DND-41 (cell line): ENCODE results near the gene OR4D9.

Experiments
- CTCF ChIP-seq: IDR thresholded peaks from 2 replicates; pipeline ENCODE4 v1.5.1; 2012; ENCODE audit warnings: borderline replicate concordance, low read length, moderate library complexity, mild to moderate bottlenecking; ENCODE audit not compliant: poor library complexity, severe bottlenecking; ENCODE audit errors: extremely low read depth
- EZH2 ChIP-seq: IDR thresholded peaks from 3 replicates; pipeline ENCODE4 v1.6.1; 2012; ENCODE audit warnings: borderline replicate concordance, low read depth, mild to moderate bottlenecking, moderate library complexity, low read length, inconsistent platforms; ENCODE audit not compliant: severe bottlenecking

DNA sequence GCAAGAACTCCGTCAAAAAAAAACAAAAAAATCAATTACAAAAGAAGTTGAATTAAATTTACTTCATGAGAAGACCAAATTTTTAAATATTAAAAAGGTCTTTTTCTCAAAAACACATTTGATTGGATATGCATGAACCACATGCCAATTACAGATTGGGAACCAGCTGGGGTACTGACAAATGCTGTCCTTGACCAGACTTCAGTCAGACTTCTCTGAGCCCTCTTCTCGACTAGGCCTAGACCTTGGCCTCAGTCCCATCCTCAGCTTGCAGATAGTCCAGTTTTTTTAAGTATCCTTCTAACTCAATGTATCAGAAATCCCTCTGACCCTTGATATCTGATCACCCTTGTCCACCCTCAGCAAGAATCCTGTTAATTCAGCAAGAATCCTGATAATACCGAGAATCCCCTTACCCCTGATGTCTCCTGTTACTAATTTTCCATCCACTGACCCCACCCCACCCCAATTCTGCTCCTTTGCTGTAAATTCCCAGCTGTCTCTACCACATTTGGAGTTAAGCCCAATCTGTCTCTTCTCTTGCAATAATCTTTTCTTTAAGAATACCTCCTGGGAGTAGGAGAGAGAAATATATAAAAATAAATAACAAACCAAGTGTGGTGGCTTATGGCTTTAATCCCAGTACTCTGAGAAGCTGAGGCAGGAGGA is 30.9 kb downstream of the OR4D9 start:
- TF ChIP-seq EZH2 (no peak), CTCF (no peak)
